ENCODE results near the gene YIPF7. TPM values are rescaled to one million over a fixed set of nuclear protein-coding genes. Genes with fewer than 3 reads are reported as not detected.

The YIPF7 gene
- total RNA-seq, 1 experiment from 2014 or later = not detected

- peaks cover 7% of the 10 kb centered on the region; the same call in 1 of the 2 replicates for H3K79me2 ChIP-seq (ENCODE audit: insufficient read depth, low read length)
- no peak overlapping the region for H4K5ac ChIP-seq (ENCODE audit: insufficient read length, low read depth, low read length)
- H3K14ac ChIP-seq (ENCODE audit: insufficient read depth, low read length) = no peak overlapping the region
- H3K4me2 ChIP-seq (ENCODE audit: insufficient read depth, insufficient read length, low read length) = peak overlapping the region; percentile 59
- peaks cover 10 to 19% of the 10 kb centered on the region in 2 experiments for H3K4me1 Mint-ChIP-seq
- no peak for DNase-seq
- peaks cover 4% of the 10 kb centered on the region; the same call in 1 of the 2 replicates for H3K27me3 Mint-ChIP-seq (ENCODE audit: low read depth)
- H3K56ac ChIP-seq (ENCODE audit: insufficient read length, low read depth, low read length) = no peak overlapping the region
- no peak overlapping the region for H2AK5ac ChIP-seq (ENCODE audit: insufficient read length, low read length)
- no peak overlapping the region for H4K91ac ChIP-seq (ENCODE audit: insufficient read length, low read depth, low read length)
- no peak overlapping the region for H2BK15ac ChIP-seq (ENCODE audit: low read depth, low read length)
- peak overlapping the region; percentile 91 to 97 for H3K4me3 Mint-ChIP-seq
- no peak overlapping the region for H2BK12ac ChIP-seq (ENCODE audit: insufficient read length, low read depth, low read length)
- H3K4me1 ChIP-seq (ENCODE audit: insufficient read depth, low read length) = peaks cover 2% of the 10 kb centered on the region; the same call in 1 of the 2 replicates
- H2BK20ac ChIP-seq (ENCODE audit: low read depth, low read length, poor library complexity, severe bottlenecking) = no peak overlapping the region
- no peak overlapping the region for H3K27ac ChIP-seq (ENCODE audit: insufficient read length, low read depth, low read length)
- H3K27ac Mint-ChIP-seq = peak overlapping the region; percentile 60 to 98 (median 92); a peak in 6 of 7 replicates
- peak overlapping the region; percentile 83 for H3K9ac ChIP-seq (ENCODE audit: extremely low read depth, insufficient read length, low read length)
- H3K4ac ChIP-seq (ENCODE audit: low read depth, low read length) = no peak overlapping the region
- H3K9me3 ChIP-seq (ENCODE audit: control insufficient read depth, low read depth, low read length) = no peaks in the 10 kb centered on the region
- peaks cover 2 to 13% (median 13%) of the 10 kb centered on the region in 3 experiments; a peak in 5 of 7 replicates for H3K36me3 Mint-ChIP-seq (ENCODE audit: insufficient read depth in 1 of 3, low read depth in 3 of 3)
- no peak for TF ChIP-seq CTCF (conservative IDR thresholded peaks at IDR 0.05)
- no peak overlapping the region for H4K8ac ChIP-seq (replicated peaks; ENCODE audit: insufficient read length, low read depth, low read length)
- no peak overlapping the region for H3K23ac ChIP-seq (ENCODE audit: insufficient read length, low read depth, low read length)
- no peaks in the 10 kb centered on the region for H4K20me1 ChIP-seq (ENCODE audit: control insufficient read depth, insufficient read depth, insufficient read length)
- no peak overlapping the region for H3K18ac ChIP-seq (ENCODE audit: insufficient read length, low read depth, low read length)
- peaks cover 3% of the 10 kb centered on the region for H3K79me1 ChIP-seq (ENCODE audit: insufficient read depth, low read depth, low read length, poor library complexity, severe bottlenecking)
- H2BK5ac ChIP-seq (ENCODE audit: insufficient read length, low read length) = no peak overlapping the region
- no CpG with 5 or more reads among the region's 3 CpGs for WGBS (ENCODE audit: extremely low coverage, insufficient read length, low lambda C conversion rate)
- no peak overlapping the region for H3T11ph ChIP-seq (ENCODE audit: low read length)
- H2BK120ac ChIP-seq (ENCODE audit: low read depth, low read length, poor library complexity, severe bottlenecking) = no peak overlapping the region
- H3K27me3 ChIP-seq (ENCODE audit: insufficient read depth, low read length) = no peaks in the 10 kb centered on the region
- H3K9me3 Mint-ChIP-seq = no peaks in the 10 kb centered on the region; a peak in 1 of 5 replicates
- H2AFZ ChIP-seq (ENCODE audit: low read length) = peak overlapping the region; percentile 10
- peaks cover 4% of the 10 kb centered on the region for H3K23me2 ChIP-seq (ENCODE audit: insufficient read length, low read depth, low read length, poor library complexity, severe bottlenecking)
Measured at GRCh38 chr4:44679060-44679459, 27.6 kb upstream of the YIPF7 start.

Measured in H9 (cell line).